ENCODE results near the gene TRAF3IP3.

- TF ChIP-seq ZC3H13 (CRISPR knock-in tag; IDR thresholded peaks at IDR 0.05) (no peak), SMAD1 (CRISPR knock-in tag; IDR thresholded peaks at IDR 0.05; ENCODE audit: borderline replicate concordance, low read depth) (no peak), BRCA1 (CRISPR knock-in tag; IDR thresholded peaks at IDR 0.05) (no peak), FOXP1 (IDR thresholded peaks at IDR 0.05) (no peak), FOXP1 (CRISPR knock-in tag; IDR thresholded peaks at IDR 0.05) (0 out of 2 replicates have a peak, but pooled peaks have one; percentile 10)
- TF ChIP-seq, protein P1, sequence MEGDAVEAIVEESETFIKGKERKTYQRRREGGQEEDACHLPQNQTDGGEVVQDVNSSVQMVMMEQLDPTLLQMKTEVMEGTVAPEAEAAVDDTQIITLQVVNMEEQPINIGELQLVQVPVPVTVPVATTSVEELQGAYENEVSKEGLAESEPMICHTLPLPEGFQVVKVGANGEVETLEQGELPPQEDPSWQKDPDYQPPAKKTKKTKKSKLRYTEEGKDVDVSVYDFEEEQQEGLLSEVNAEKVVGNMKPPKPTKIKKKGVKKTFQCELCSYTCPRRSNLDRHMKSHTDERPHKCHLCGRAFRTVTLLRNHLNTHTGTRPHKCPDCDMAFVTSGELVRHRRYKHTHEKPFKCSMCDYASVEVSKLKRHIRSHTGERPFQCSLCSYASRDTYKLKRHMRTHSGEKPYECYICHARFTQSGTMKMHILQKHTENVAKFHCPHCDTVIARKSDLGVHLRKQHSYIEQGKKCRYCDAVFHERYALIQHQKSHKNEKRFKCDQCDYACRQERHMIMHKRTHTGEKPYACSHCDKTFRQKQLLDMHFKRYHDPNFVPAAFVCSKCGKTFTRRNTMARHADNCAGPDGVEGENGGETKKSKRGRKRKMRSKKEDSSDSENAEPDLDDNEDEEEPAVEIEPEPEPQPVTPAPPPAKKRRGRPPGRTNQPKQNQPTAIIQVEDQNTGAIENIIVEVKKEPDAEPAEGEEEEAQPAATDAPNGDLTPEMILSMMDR (CRISPR knock-in tag; IDR thresholded peaks at IDR 0.05) = no peak
Measured at GRCh38 chr1:209808059-209808581, 52.3 kb downstream of the TRAF3IP3 start.

Data from HepG2 (cell line).